GM23338 (cell line): ENCODE results near the gene DTNB. TPM values are rescaled to one million over a fixed set of nuclear protein-coding genes. Genes with fewer than 3 reads are reported as not detected.

Source experiments
- ATAC-seq: fragments of 200-7000 bp; cut with Tn5 transposase; 3 replicates; pipeline ENCODE4 v1.9.1; 2020
- DNase-seq: peaks from one replicate; pipeline ENCODE4 v3.0.0-alpha.2; 2015; ENCODE audit warnings: low spot score
- H2AFZ ChIP-seq: fragments of 200-600 bp; sonication (generic); 2 replicates; pipeline ENCODE4 v1.8.0; 2016; ENCODE audit warnings: antibody characterized with exemption, mild to moderate bottlenecking, moderate library complexity
- H3F3A ChIP-seq: fragments of 200-600 bp; sonication (generic); replicated peaks from 2 replicates; pipeline ENCODE4 v1.8.0; 2017; ENCODE audit warnings: antibody characterized with exemption, mixed run types, low read depth
- H3K27ac ChIP-seq: fragments of 200-600 bp; sonication (generic); 2 replicates; pipeline ENCODE4 v1.6.1; 2016; ENCODE audit warnings: low read depth
- H3K27me3 ChIP-seq: fragments of 200-600 bp; sonication (generic); 2 replicates; pipeline ENCODE4 v1.8.0; 2016; ENCODE audit warnings: mild to moderate bottlenecking, mixed run types, moderate library complexity; ENCODE audit not compliant: insufficient read depth
- H3K36me3 ChIP-seq: fragments of 200-600 bp; sonication (generic); 2 replicates; pipeline ENCODE4 v1.8.0; 2016; ENCODE audit warnings: mild to moderate bottlenecking; ENCODE audit not compliant: insufficient read depth
- H3K4me1 ChIP-seq: fragments of 200-600 bp; sonication (generic); 2 replicates; pipeline ENCODE4 v1.8.0; 2016; ENCODE audit warnings: mild to moderate bottlenecking, moderate library complexity; ENCODE audit not compliant: insufficient read depth
- H3K4me2 ChIP-seq: fragments of 200-600 bp; sonication (generic); 2 replicates; pipeline ENCODE4 v1.7.1; 2017; ENCODE audit warnings: mixed run types
- H3K4me3 ChIP-seq: fragments of 200-600 bp; sonication (generic); 2 replicates; pipeline ENCODE4 v1.6.1; 2016; ENCODE audit warnings: mixed run types
- H3K79me2 ChIP-seq: fragments of 200-600 bp; sonication (generic); replicated peaks from 2 replicates; pipeline ENCODE4 v1.8.0; 2017; ENCODE audit warnings: mild to moderate bottlenecking; ENCODE audit not compliant: insufficient read depth
- H3K9me2 ChIP-seq: fragments of 200-600 bp; sonication (generic); 2 replicates; pipeline ENCODE4 v1.8.0; 2017; ENCODE audit not compliant: insufficient read depth
- H4K20me1 ChIP-seq: fragments of 200-600 bp; sonication (generic); replicated peaks from 2 replicates; pipeline ENCODE4 v1.8.0; 2017; ENCODE audit warnings: mild to moderate bottlenecking; ENCODE audit not compliant: insufficient read depth
- H3K27ac Mint-ChIP-seq: 2 replicates; pipeline ENCODE4 v1.8.0; 2020; ENCODE audit warnings: inconsistent platforms, mild to moderate bottlenecking, moderate library complexity, mixed read lengths
- H3K27me3 Mint-ChIP-seq: 3 replicates; pipeline ENCODE4 v1.8.0; 2022; ENCODE audit warnings: low read depth, mild to moderate bottlenecking, moderate library complexity, mixed read lengths, inconsistent platforms; ENCODE audit not compliant: insufficient read depth, poor library complexity
- H3K36me3 Mint-ChIP-seq: 3 replicates; pipeline ENCODE4 v1.8.0; 2021; ENCODE audit warnings: low read depth, mild to moderate bottlenecking, inconsistent platforms, moderate library complexity, mixed read lengths
- H3K4me1 Mint-ChIP-seq: 3 replicates; pipeline ENCODE4 v1.8.0; 2020; ENCODE audit warnings: mild to moderate bottlenecking, inconsistent platforms, mixed read lengths
- H3K4me3 Mint-ChIP-seq: 3 replicates; pipeline ENCODE4 v1.8.0; 2021; ENCODE audit warnings: moderate library complexity, mild to moderate bottlenecking, inconsistent platforms, mixed read lengths
- H3K9me3 Mint-ChIP-seq: 3 replicates; pipeline ENCODE4 v1.8.0; 2020; ENCODE audit warnings: moderate library complexity, mild to moderate bottlenecking, inconsistent platforms, mixed read lengths
- EZH2 ChIP-seq: fragments of 200-600 bp; sonication (generic); IDR thresholded peaks from one replicate; pipeline ENCODE4 v1.8.0; 2017; ENCODE audit warnings: antibody characterized with exemption, mild to moderate bottlenecking, low read depth; ENCODE audit not compliant: unreplicated experiment
- JUNB ChIP-seq: IDR thresholded peaks from one replicate; pipeline ENCODE4 v1.6.1; 2016; ENCODE audit warnings: antibody characterized with exemption; ENCODE audit not compliant: unreplicated experiment
- NANOG ChIP-seq: IDR thresholded peaks from 2 replicates; pipeline ENCODE4 v1.6.1; 2016; ENCODE audit warnings: antibody characterized with exemption, borderline replicate concordance
- POLR2AphosphoS5 ChIP-seq: IDR thresholded peaks from 2 replicates; pipeline ENCODE4 v1.6.1; 2016; ENCODE audit warnings: antibody characterized with exemption, low read depth
- STAT1 ChIP-seq: IDR thresholded peaks from one replicate; pipeline ENCODE4 v1.6.1; 2016; ENCODE audit warnings: antibody characterized with exemption; ENCODE audit not compliant: unreplicated experiment
- ZNF114 ChIP-seq: fragments of 250-450 bp; sonication (Bioruptor Pico); IDR thresholded peaks from 2 replicates; pipeline ENCODE4 v1.5.0; 2020; ENCODE audit warnings: mild to moderate bottlenecking, moderate library complexity
- ZNF331 ChIP-seq: fragments of 250-450 bp; sonication (Bioruptor Pico); IDR thresholded peaks from 2 replicates; pipeline ENCODE4 v1.5.0; 2020; ENCODE audit warnings: low read depth, mild to moderate bottlenecking, moderate library complexity
- polyA plus RNA-seq: library from polyadenylated mRNA; unstranded; fragments of >200 nt; fragmentation: Nextera tagmentation; extraction: Ambion mirVana; gene quantifications from 2 replicates; pipeline ENCODE4 v1.2.1, GENCODE V29; 2016
- total RNA-seq: library from RNA; depleted of rRNA; stranded (reverse); fragments of >200 nt; shearing (Covaris generic); gene quantifications from 2 replicates; pipeline ENCODE4 v1.2.3, GENCODE V29; 2014
- TF ChIP-seq, protein P1 (sequence below): fragments of 250-450 bp; sonication (Bioruptor Pico); IDR thresholded peaks from 2 replicates; pipeline ENCODE4 v1.5.0; 2020; ENCODE audit warnings: mild to moderate bottlenecking, moderate library complexity
- TF ChIP-seq, protein P2 (sequence below), 2 experiments: fragments of 200-600 bp in 1 of 2; sonication (generic) in 1 of 2; conservative IDR thresholded peaks; 2 replicates each; pipeline versions ENCODE4 v1.5.1 to v1.6.1; 2016 to 2017; ENCODE audit warnings: antibody characterized with exemption in 2 of 2, low read depth in 2 of 2, mild to moderate bottlenecking in 2 of 2, moderate library complexity in 1 of 2

Gene DTNB
- total and polyA plus RNA-seq, 2 experiments from 2014 or later: 22.1 to 29.4 TPM

DNA sequence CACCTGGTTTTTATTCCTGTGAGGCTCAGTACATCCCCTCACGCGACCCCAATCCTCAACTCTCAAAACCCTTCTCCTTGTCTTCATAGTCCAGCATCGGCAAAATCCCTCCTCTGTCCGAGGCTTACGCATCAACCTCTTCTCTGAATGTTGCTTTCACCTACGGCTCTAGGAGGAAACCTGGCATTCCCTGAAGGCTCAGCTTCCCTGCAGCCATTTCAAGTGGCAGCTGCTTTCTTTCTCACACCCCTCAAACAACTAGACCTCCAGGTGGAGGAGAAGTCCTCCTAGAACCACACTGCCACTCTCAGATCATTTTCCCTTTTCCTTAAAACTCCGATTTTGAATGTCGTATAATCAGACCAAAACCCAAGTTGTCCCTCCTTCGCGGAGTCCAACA is 114.2 kb downstream of the DTNB start:
- peaks cover 19% of the 10 kb centered on the region for H3K4me1 ChIP-seq
- H3K9me2 ChIP-seq: no peaks in the 10 kb centered on the region; the same call in 1 of the 2 replicates
- no peaks in the 10 kb centered on the region for H4K20me1 ChIP-seq
- no peak overlapping the region for H3K4me3 ChIP-seq
- H3F3A ChIP-seq: no peaks in the 10 kb centered on the region
- TF ChIP-seq EZH2: no peak
- TF ChIP-seq, protein P1, sequence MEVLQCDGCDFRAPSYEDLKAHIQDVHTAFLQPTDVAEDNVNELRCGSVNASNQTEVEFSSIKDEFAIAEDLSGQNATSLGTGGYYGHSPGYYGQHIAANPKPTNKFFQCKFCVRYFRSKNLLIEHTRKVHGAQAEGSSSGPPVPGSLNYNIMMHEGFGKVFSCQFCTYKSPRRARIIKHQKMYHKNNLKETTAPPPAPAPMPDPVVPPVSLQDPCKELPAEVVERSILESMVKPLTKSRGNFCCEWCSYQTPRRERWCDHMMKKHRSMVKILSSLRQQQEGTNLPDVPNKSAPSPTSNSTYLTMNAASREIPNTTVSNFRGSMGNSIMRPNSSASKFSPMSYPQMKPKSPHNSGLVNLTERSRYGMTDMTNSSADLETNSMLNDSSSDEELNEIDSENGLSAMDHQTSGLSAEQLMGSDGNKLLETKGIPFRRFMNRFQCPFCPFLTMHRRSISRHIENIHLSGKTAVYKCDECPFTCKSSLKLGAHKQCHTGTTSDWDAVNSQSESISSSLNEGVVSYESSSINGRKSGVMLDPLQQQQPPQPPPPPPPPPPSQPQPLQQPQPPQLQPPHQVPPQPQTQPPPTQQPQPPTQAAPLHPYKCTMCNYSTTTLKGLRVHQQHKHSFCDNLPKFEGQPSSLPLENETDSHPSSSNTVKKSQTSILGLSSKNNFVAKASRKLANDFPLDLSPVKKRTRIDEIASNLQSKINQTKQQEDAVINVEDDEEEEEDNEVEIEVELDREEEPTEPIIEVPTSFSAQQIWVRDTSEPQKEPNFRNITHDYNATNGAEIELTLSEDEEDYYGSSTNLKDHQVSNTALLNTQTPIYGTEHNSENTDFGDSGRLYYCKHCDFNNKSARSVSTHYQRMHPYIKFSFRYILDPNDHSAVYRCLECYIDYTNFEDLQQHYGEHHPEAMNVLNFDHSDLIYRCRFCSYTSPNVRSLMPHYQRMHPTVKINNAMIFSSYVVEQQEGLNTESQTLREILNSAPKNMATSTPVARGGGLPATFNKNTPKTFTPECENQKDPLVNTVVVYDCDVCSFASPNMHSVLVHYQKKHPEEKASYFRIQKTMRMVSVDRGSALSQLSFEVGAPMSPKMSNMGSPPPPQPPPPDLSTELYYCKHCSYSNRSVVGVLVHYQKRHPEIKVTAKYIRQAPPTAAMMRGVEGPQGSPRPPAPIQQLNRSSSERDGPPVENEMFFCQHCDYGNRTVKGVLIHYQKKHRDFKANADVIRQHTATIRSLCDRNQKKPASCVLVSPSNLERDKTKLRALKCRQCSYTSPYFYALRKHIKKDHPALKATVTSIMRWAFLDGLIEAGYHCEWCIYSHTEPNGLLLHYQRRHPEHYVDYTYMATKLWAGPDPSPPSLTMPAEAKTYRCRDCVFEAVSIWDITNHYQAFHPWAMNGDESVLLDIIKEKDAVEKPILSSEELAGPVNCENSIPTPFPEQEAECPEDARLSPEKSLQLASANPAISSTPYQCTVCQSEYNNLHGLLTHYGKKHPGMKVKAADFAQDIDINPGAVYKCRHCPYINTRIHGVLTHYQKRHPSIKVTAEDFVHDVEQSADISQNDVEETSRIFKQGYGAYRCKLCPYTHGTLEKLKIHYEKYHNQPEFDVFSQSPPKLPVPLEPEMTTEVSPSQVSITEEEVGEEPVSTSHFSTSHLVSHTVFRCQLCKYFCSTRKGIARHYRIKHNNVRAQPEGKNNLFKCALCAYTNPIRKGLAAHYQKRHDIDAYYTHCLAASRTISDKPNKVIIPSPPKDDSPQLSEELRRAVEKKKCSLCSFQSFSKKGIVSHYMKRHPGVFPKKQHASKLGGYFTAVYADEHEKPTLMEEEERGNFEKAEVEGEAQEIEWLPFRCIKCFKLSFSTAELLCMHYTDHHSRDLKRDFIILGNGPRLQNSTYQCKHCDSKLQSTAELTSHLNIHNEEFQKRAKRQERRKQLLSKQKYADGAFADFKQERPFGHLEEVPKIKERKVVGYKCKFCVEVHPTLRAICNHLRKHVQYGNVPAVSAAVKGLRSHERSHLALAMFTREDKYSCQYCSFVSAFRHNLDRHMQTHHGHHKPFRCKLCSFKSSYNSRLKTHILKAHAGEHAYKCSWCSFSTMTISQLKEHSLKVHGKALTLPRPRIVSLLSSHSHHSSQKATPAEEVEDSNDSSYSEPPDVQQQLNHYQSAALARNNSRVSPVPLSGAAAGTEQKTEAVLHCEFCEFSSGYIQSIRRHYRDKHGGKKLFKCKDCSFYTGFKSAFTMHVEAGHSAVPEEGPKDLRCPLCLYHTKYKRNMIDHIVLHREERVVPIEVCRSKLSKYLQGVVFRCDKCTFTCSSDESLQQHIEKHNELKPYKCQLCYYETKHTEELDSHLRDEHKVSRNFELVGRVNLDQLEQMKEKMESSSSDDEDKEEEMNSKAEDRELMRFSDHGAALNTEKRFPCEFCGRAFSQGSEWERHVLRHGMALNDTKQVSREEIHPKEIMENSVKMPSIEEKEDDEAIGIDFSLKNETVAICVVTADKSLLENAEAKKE: no peak
- TF ChIP-seq, protein P2, sequence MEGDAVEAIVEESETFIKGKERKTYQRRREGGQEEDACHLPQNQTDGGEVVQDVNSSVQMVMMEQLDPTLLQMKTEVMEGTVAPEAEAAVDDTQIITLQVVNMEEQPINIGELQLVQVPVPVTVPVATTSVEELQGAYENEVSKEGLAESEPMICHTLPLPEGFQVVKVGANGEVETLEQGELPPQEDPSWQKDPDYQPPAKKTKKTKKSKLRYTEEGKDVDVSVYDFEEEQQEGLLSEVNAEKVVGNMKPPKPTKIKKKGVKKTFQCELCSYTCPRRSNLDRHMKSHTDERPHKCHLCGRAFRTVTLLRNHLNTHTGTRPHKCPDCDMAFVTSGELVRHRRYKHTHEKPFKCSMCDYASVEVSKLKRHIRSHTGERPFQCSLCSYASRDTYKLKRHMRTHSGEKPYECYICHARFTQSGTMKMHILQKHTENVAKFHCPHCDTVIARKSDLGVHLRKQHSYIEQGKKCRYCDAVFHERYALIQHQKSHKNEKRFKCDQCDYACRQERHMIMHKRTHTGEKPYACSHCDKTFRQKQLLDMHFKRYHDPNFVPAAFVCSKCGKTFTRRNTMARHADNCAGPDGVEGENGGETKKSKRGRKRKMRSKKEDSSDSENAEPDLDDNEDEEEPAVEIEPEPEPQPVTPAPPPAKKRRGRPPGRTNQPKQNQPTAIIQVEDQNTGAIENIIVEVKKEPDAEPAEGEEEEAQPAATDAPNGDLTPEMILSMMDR (conservative IDR thresholded peaks at IDR 0.05; ENCODE audit: low read depth in 2 of 2): no peak
- TF ChIP-seq NANOG: no peak
- TF ChIP-seq JUNB: no peak
- TF ChIP-seq STAT1: no peak
- no peak for TF ChIP-seq ZNF114 (CRISPR knock-in tag)
- no peak for TF ChIP-seq POLR2AphosphoS5
- TF ChIP-seq ZNF331 (CRISPR knock-in tag): no peak
- no peak for DNase-seq
- H2AFZ ChIP-seq: no peak overlapping the region
- H3K4me1 Mint-ChIP-seq: peaks cover 27% of the 10 kb centered on the region
- H3K79me2 ChIP-seq: no peaks in the 10 kb centered on the region
- peak overlapping the region; percentile 30; the same call in 1 of the 2 replicates for H3K27ac Mint-ChIP-seq
- H3K27me3 Mint-ChIP-seq: no peaks in the 10 kb centered on the region
- H3K4me3 Mint-ChIP-seq: no peak overlapping the region
- no peaks in the 10 kb centered on the region for H3K27me3 ChIP-seq
- H3K4me2 ChIP-seq: peak overlapping the region; percentile 11; the same call in 1 of the 2 replicates
- no peaks in the 10 kb centered on the region for H3K9me3 Mint-ChIP-seq
- ATAC-seq: no peak
- H3K27ac ChIP-seq: peak overlapping the region; percentile 52; the same call in 1 of the 2 replicates
- no peaks in the 10 kb centered on the region for H3K36me3 ChIP-seq
- H3K36me3 Mint-ChIP-seq: peaks cover 3% of the 10 kb centered on the region; the same call in 2 of the 3 replicates
